CD4-positive, CD25-positive, alpha-beta regulatory T cell (primary cell): ENCODE data around the gene ZDHHC21. TPM values are rescaled to one million over a fixed set of nuclear protein-coding genes. Genes with fewer than 3 reads are reported as not detected.
"Not testable (repeated sequence)": the region's sequence is repeated elsewhere in the genome, so short reads cannot be mapped to it uniquely, and the experiment has no call there.

Experiments used
- ATAC-seq, 2 donors: fragments of 150-1000 bp; cut with Tn5 transposase; one replicate each; pipeline ENCODE4 v1.10.0; 2021; ENCODE audit warnings: low read depth in 2 of 2, moderate number of reproducible peaks in 2 of 2, moderate library complexity in 1 of 2
- DNase-seq, 3 donors: peaks; one replicate each; pipeline versions ENCODE4 v3.0.0 to v3.0.0-alpha.2; 2012 to 2022; ENCODE audit warnings: mixed read lengths in 1 of 3
- H3K27ac ChIP-seq: one replicate; pipeline ENCODE4 v1.7.0; 2013; ENCODE audit warnings: mild to moderate bottlenecking, low read length; ENCODE audit not compliant: insufficient read depth, poor library complexity, severe bottlenecking
- H3K27me3 ChIP-seq: one replicate; pipeline ENCODE4 v1.7.0; 2013; ENCODE audit warnings: low read length; ENCODE audit not compliant: control insufficient read depth, insufficient read depth
- H3K36me3 ChIP-seq: one replicate; pipeline ENCODE4 v1.7.0; 2013; ENCODE audit warnings: mild to moderate bottlenecking, low read length, moderate library complexity; ENCODE audit not compliant: control insufficient read depth, insufficient read depth
- H3K4me1 ChIP-seq: 2 replicates; pipeline ENCODE4 v1.7.0; 2013; ENCODE audit warnings: mild to moderate bottlenecking, low read length; ENCODE audit not compliant: insufficient read depth, control insufficient read depth, poor library complexity, severe bottlenecking
- H3K4me3 ChIP-seq: one replicate; pipeline ENCODE4 v1.7.0; 2013; ENCODE audit warnings: low read depth, mild to moderate bottlenecking, low read length, moderate library complexity
- H3K9me3 ChIP-seq, 2 experiments: 1 replicate in 1 of 2; 2 replicates in 1 of 2; pipeline ENCODE4 v1.7.0; 2013; ENCODE audit warnings: low read length in 2 of 2, mild to moderate bottlenecking in 1 of 2, moderate library complexity in 1 of 2; ENCODE audit not compliant: control insufficient read depth in 2 of 2
- H3K27ac Mint-ChIP-seq, 3 donors: one replicate each; pipeline ENCODE4 v1.8.0; 2020 to 2022; ENCODE audit warnings: mild to moderate bottlenecking in 3 of 3, mixed read lengths in 3 of 3, moderate library complexity in 2 of 3
- H3K27me3 Mint-ChIP-seq: one replicate; pipeline ENCODE4 v1.8.0; 2022; ENCODE audit warnings: mild to moderate bottlenecking, mixed read lengths
- H3K36me3 Mint-ChIP-seq: one replicate; pipeline ENCODE4 v1.8.0; 2020; ENCODE audit warnings: mixed read lengths
- H3K4me1 Mint-ChIP-seq, 4 donors: one replicate each; pipeline ENCODE4 v1.8.0; 2020 to 2022; ENCODE audit warnings: mixed read lengths in 4 of 4, mild to moderate bottlenecking in 1 of 4
- H3K4me3 Mint-ChIP-seq, 4 donors: one replicate each; pipeline ENCODE4 v1.8.0; 2020 to 2022; ENCODE audit warnings: mild to moderate bottlenecking in 4 of 4, mixed read lengths in 4 of 4, moderate library complexity in 3 of 4
- H3K9me3 Mint-ChIP-seq, 7 donors: one replicate each; pipeline ENCODE4 v1.8.0; 2020 to 2022; ENCODE audit warnings: mixed read lengths in 7 of 7, mild to moderate bottlenecking in 3 of 7, moderate library complexity in 2 of 7
- polyA plus RNA-seq, 4 donors: library from polyadenylated mRNA; unstranded; fragments of 300-500 nt; fragmentation: Illumina TruSeq; gene quantifications; one replicate each; pipeline ENCODE4 v1.2.3, GENCODE V29; 2021
- total RNA-seq: library from RNA; stranded (reverse); gene quantifications from one replicate; pipeline ENCODE4 v1.2.3, GENCODE V29; 2022

The ZDHHC21 gene
- total and polyA plus RNA-seq, 5 donors from 2014 or later: 0.61 to 6.0 (median 1.1) TPM

- H3K27me3 ChIP-seq: peaks cover 12% of the 10 kb centered on the region
- H3K4me1 ChIP-seq: no peaks in the 10 kb centered on the region
- H3K27ac ChIP-seq: no peak overlapping the region
- no peak for DNase-seq
- Mint-ChIP-seq H3K27ac (no peak overlapping the region), H3K4me3 (no peak overlapping the region), H3K36me3 (no peaks in the 10 kb centered on the region), H3K9me3 (peaks cover 0 to 19% (median 11%) of the 10 kb centered on the region in 7 donors), H3K4me1 (no peaks in the 10 kb centered on the region), H3K27me3 (peaks cover 7% of the 10 kb centered on the region)
- H3K9me3 ChIP-seq: peaks cover 23 to 27% of the 10 kb centered on the region in 2 experiments
- H3K36me3 ChIP-seq: no peaks in the 10 kb centered on the region
- no peak for ATAC-seq
- H3K4me3 ChIP-seq: no peak overlapping the region
Observed at GRCh38 chr9:14702200-14702720, 9.0 kb upstream of the ZDHHC21 start.

GRCh38 chr9:14692470-14693250, 572 bp downstream of the ZDHHC21 start:
- Histone ChIP-seq H3K27me3 (peaks cover 4% of the 10 kb centered on the region), H3K4me1 (peaks cover 16% of the 10 kb centered on the region), H3K9me3 (no peaks in the 10 kb centered on the region), H3K4me3 (peak overlapping the region; percentile 86), H3K36me3 (peaks cover 8% of the 10 kb centered on the region), H3K27ac (no peak overlapping the region)
- DNase-seq (peak in 1 of 3 donors; percentile 7), ATAC-seq (peak; percentile 42 to 56)
- Mint-ChIP-seq H3K4me3 (peak overlapping the region; percentile 84 to 99 (median 94)), H3K4me1 (peaks cover 17 to 52% (median 33%) of the 10 kb centered on the region in 4 donors), H3K27ac (peak overlapping the region in 2 of 3 donors; percentile 73 to 78), H3K36me3 (no peaks in the 10 kb centered on the region), H3K9me3 (peaks cover 0 to 2% (median 0%) of the 10 kb centered on the region in 7 donors), H3K27me3 (peaks cover 6% of the 10 kb centered on the region)

- H3K4me3 Mint-ChIP-seq: peak overlapping the region; percentile 22 to 84 (median 65)
- H3K4me1 Mint-ChIP-seq: peaks cover 17 to 52% (median 33%) of the 10 kb centered on the region in 4 donors
- ATAC-seq (no peak), DNase-seq (no peak)
- peaks cover 16% of the 10 kb centered on the region for H3K4me1 ChIP-seq
- H3K27ac Mint-ChIP-seq: peak overlapping the region in 2 of 3 donors; percentile 27 to 54
- H3K4me3 ChIP-seq: peak overlapping the region; percentile 86
- no peaks in the 10 kb centered on the region for H3K9me3 ChIP-seq
- H3K27me3 ChIP-seq: no peaks in the 10 kb centered on the region
- H3K36me3 ChIP-seq: peaks cover 14% of the 10 kb centered on the region
- H3K27ac ChIP-seq: no peak overlapping the region
- H3K36me3 Mint-ChIP-seq: no peaks in the 10 kb centered on the region
- no peaks in the 10 kb centered on the region for H3K9me3 Mint-ChIP-seq
- H3K27me3 Mint-ChIP-seq: no peaks in the 10 kb centered on the region
Observed at GRCh38 chr9:14690948-14691730, 2.1 kb downstream of the ZDHHC21 start.

- H3K36me3 Mint-ChIP-seq: peaks cover 9% of the 10 kb centered on the region
Observed at GRCh38 chr9:14687042-14687719, 6.1 kb downstream of the ZDHHC21 start.

GRCh38 chr9:14686168-14686567, 7.1 kb downstream of the ZDHHC21 start:
- peaks cover 2% of the 10 kb centered on the region for H3K4me1 ChIP-seq
- H3K27me3 ChIP-seq: no peaks in the 10 kb centered on the region
- no peak for ATAC-seq
- Mint-ChIP-seq H3K27me3 (no peaks in the 10 kb centered on the region), H3K36me3 (peaks cover 16% of the 10 kb centered on the region), H3K4me3 (no peak overlapping the region), H3K27ac (no peak overlapping the region), H3K4me1 (peaks cover 10 to 32% (median 25%) of the 10 kb centered on the region in 4 donors), H3K9me3 (peaks cover 0 to 5% (median 0%) of the 10 kb centered on the region in 7 donors)
- H3K9me3 ChIP-seq: no peaks in the 10 kb centered on the region
- DNase-seq: no peak
- no peak overlapping the region for H3K4me3 ChIP-seq
- H3K36me3 ChIP-seq: peaks cover 15% of the 10 kb centered on the region
- no peak overlapping the region for H3K27ac ChIP-seq

More at GRCh38 chr9:14687042-14687719, 6.1 kb downstream of the ZDHHC21 start:
- Mint-ChIP-seq H3K27ac (peak overlapping the region in 1 of 3 donors; percentile 38), H3K4me1 (peaks cover 17 to 41% (median 30%) of the 10 kb centered on the region in 4 donors), H3K4me3 (no peak overlapping the region), H3K27me3 (no peaks in the 10 kb centered on the region), H3K9me3 (peaks cover 0 to 5% (median 0%) of the 10 kb centered on the region in 7 donors)
- Histone ChIP-seq H3K4me1 (peaks cover 5% of the 10 kb centered on the region), H3K4me3 (no peak overlapping the region), H3K27me3 (no peaks in the 10 kb centered on the region), H3K27ac (no peak overlapping the region), H3K9me3 (no peaks in the 10 kb centered on the region), H3K36me3 (peaks cover 15% of the 10 kb centered on the region)
- ATAC-seq (no peak), DNase-seq (no peak)

- H3K27me3 ChIP-seq, H3K9me3 Mint-ChIP-seq, H3K27ac ChIP-seq, ATAC-seq, H3K27me3 Mint-ChIP-seq, H3K9me3 ChIP-seq, DNase-seq, H3K4me1 ChIP-seq, H3K4me3 ChIP-seq: not testable (repeated sequence)
- Mint-ChIP-seq H3K36me3 (peaks cover 21% of the 10 kb centered on the region), H3K4me3 (peak overlapping the region in 1 of 4 donors; percentile 11), H3K27ac (peak overlapping the region in 1 of 3 donors; percentile 6), H3K4me1 (peaks cover 7 to 19% (median 15%) of the 10 kb centered on the region in 4 donors)
- peaks cover 10% of the 10 kb centered on the region for H3K36me3 ChIP-seq
Observed at GRCh38 chr9:14682616-14683015, 10.6 kb downstream of the ZDHHC21 start.

- DNase-seq: no peak
- Histone ChIP-seq H3K27ac (no peak overlapping the region), H3K36me3 (peaks cover 3% of the 10 kb centered on the region), H3K4me3 (no peak overlapping the region), H3K4me1 (peaks cover 3% of the 10 kb centered on the region), H3K9me3 (no peaks in the 10 kb centered on the region), H3K27me3 (no peaks in the 10 kb centered on the region)
- Mint-ChIP-seq H3K36me3 (peaks cover 30% of the 10 kb centered on the region), H3K4me1 (peaks cover 10 to 35% (median 20%) of the 10 kb centered on the region in 4 donors), H3K27me3 (no peaks in the 10 kb centered on the region), H3K9me3 (peaks cover 0 to 5% (median 0%) of the 10 kb centered on the region in 7 donors), H3K27ac (peak overlapping the region in 1 of 3 donors; percentile 43), H3K4me3 (no peak overlapping the region)
- no peak for ATAC-seq
Observed at GRCh38 chr9:14678776-14679175, 14.5 kb downstream of the ZDHHC21 start.
